Globus pallidus (tissue), 1 donor: ENCODE measurements around the gene SH2D1A.
"Not testable (repeated sequence)": the region's sequence is repeated elsewhere in the genome, so short reads cannot be mapped to it uniquely, and the experiment has no call there.

Experiments
- DNase-seq: peaks from one replicate; pipeline ENCODE4 v3.0.0-alpha.2; 2015; ENCODE audit warnings: low spot score

Gene SH2D1A

DNA sequence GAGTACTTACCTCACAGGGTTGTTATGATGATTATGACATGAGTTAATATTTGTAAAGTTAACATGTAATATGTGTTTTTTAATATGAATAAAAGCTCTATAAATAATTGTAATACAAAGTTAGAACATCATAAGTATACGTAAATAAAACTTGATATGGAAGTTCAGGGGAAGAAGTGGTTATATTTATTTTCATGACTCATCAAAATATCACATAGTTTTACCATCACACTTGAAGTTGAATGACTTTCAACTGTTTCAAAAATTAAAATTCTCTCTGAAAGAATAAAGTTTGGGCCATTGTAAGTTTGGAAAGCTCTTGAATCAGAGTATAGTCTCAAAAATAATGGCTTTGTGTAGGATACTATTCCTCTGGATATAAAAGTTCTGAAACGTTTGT lies 8.3 kb downstream of the SH2D1A start:
- DNase-seq = no peak

DNA sequence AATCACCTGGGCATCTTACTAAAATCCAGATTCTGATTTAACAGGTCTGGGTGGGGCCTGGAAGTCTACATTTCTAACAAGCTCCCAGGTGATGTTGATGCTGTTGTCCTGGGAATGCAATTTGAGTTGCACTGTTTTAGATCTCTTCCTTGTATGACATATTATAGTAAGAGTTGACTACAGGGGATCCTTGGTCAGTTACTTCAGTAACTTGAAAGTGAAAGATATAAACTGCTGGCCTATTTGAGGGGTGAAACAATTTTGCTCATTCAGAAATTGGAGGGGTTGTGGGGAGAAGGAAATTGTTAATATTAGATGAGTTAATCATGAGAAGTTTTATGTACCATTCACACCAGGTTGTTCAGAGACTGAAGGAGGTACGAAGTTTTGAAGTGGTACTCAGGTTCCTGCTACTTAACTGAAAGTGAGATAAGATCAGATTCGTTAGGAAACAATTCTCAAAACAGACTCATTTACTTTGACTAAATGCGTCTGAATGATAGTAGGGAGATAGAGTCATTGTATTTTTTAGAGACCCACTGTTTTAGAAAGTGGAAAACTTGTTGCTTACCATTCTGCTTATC lies 12.5 kb downstream of the SH2D1A start:
- no peak for DNase-seq

GRCh38 chrX:124362072-124362471 lies 15.7 kb downstream of the SH2D1A start:
- no peak for DNase-seq

DNA sequence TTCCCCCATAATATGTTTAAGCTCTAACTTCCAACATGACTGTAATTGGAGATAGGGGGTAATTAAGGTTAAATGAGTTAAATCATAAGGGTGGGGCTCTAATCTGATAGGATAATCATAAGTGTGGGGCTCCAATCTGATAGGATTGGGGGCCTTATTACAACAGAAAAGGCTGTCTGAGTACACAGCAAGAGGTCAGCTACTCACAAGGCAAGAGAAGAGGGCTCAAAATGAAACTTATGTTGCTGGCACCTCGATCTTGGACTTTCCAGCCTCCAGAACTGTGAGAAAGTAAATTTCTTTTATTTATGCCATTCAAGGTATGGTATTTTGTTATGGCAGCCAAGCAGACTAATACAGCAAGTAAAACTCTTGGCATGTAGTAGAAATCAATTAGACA lies 16.4 kb downstream of the SH2D1A start:
- DNase-seq = no peak

DNA sequence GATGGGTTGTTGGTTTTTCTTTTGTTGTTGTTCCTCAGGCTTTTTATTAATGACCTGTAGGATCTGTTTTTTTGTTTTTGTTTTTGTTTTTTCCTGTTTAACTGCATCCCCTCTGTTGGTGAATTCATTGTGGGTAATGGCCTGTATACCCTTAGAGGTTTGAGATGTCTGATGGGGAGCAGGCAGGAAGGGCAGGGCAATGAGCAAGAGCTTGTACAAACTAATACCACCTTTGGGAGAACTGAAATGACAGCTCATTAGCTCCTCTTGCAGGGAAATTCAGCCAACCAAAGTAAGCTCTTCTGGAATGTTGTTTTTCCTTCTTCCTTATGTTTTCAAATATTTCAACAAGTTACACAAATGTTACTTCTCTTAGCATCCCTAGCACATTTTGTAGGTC lies 23.4 kb downstream of the SH2D1A start:
- no peak for DNase-seq

GRCh38 chrX:124373348-124373747 lies 27.0 kb downstream of the SH2D1A start:
- no peak for DNase-seq

DNA sequence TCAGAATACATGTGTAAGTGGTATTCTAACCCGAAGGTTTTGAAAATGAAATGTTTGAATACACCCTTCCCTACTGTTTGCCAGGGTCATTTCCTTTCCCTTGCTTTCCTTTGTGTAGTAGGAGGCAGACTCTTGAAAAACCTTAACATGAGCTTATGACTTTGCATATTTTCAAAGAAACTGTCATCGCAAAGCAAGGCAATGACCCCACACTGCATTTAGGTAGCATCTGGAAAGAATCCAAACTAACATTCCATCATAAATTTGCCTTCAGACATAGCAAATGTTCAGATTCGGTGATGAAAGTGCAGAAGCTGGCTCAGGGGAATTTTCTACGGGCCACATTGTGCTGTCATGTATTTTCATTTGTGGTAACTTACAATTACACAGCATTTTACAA lies 32.3 kb downstream of the SH2D1A start:
- DNase-seq = no peak

GRCh38 chrX:124383354-124383753 lies 37.0 kb downstream of the SH2D1A start:
- DNase-seq = no peak

DNA sequence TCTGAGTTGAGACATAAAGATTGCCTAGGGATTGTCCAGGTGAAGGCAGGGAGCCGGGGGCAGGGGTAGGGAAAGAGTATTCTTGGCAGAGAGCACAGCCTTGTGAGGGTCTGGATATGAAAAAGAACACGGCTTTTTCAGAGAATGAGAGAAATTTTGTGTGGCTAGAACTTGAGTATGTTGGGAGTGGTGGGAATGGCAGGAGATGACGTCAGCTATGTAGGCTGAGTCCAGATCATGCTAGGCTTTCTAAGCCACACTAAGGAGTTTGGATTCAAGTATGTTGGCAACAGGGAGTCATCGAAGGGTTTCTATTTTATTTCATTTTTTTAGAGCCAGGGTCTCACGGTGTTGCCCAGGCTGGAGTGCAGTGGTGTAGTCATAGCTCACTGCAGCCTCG lies 40.0 kb downstream of the SH2D1A start:
- no peak for DNase-seq

- DNase-seq = peak; percentile 47
These were observed 42.2 kb downstream of the SH2D1A start for GRCh38 chrX:124388562-124388961.

DNA sequence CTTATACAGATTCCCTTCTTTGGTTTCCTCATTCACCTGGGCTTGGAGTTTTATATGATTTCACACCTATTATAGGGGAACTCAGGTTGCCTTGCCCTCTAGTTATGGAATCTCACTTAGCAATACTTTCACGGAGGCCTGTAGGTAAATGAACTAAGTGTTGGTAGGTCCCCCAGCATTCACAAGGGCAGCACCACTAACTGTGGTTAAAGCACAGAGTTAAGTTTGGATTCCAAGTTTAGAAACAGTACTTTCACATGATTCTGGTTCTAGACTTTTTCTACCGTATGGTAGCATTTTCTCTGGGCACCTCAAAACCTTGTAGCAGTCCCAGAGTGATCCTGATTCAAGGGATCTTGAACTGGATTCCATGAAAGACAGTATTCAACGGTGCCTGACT lies 46.4 kb downstream of the SH2D1A start:
- DNase-seq = no peak

DNA sequence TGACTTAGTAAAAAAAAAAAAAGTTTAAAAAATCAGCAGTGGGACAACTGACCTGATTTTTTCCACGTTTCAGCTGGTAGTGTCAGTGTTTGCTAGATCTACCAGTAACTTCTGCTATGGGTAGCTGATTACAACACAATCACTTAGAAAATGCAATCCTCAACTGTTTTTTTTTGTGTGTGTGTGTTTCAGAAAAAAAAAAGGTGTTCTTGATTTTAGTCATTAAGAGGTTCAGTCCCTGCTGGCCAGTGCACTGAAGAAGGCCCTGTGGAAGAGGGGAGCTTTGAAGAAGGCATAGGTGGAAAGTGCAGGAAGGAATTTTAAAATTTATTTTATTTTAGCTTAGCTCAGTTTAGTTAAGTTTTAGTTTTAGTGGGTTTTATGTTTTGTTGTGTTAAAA lies 46.9 kb downstream of the SH2D1A start:
- DNase-seq = no peak

GRCh38 chrX:124393659-124394058 lies 47.3 kb downstream of the SH2D1A start:
- DNase-seq = no peak

DNA sequence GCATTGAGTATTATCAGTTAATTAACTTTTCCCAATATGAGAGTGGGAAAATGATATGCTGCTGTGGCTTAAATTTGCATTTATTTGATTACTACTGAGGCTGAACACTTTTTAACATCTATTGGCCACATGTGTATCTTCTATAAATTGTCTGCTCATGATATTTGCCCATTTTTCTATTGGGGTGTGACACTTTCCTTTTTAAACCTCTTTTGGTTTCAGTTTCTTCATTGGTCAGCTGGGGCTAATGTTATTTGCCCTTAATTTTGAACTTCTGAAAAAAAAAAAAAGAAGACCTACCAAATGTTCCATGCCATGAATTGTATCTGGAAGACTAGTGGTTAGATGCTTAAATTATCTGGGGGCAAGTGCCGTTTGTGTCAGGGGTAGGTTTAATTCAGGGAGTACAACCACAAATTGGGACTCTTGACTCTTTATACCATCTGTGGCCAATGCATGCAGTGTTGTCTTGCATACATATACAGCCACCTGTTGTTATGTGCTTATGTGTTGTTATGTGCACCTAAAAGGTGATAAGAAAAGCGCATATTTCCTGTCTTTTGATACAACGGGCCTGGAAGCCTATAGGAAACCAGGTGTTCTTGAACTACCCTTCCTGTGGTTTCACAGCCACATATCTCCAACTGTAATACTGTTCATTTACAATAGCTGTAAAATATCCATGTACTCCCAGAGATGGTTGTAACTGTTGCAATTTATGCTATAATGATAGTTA lies 49.0 kb downstream of the SH2D1A start:
- no peak for DNase-seq

DNA sequence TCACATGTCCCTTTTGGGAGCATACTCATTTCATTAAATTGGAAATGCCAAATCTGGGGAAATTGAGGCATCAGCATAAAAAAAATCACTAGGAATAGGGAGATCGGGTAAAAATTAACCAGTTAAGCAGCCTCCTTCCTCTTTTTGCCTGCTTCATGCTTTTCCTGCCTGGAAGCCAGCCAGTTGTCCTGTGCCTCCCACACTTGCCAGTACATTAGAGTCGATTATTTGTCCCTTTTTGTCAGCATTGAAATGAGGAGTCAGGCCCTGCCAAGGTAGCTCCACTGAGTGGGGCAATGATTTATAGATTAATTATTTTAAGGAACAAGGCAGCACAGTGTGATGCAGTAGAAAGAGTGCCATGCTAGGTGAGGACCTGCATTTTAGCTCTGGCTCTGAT lies 55.3 kb downstream of the SH2D1A start:
- DNase-seq = no peak

DNA sequence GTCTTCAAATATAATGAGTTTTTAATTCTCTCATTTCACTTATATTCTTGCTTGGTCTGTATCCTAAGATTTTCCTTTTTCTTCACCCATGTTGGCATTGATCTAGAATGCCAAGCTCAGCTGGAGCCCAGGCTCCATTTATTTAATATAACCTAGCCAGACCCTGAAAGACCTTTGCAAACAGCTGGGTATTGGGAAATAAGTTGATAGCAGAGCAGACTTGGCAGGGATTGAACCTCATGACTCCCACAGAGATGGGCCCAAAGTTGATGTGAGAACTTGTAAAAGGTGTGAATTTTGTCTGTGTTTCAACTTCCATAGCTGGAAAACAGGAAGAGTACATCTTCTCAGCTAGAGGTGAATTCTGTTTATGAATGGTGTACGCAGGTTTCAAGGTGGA lies 59.5 kb downstream of the SH2D1A start:
- no peak for DNase-seq

- DNase-seq = peak; percentile 38
These were observed 60.1 kb downstream of the SH2D1A start for GRCh38 chrX:124406294-124407014.

DNA sequence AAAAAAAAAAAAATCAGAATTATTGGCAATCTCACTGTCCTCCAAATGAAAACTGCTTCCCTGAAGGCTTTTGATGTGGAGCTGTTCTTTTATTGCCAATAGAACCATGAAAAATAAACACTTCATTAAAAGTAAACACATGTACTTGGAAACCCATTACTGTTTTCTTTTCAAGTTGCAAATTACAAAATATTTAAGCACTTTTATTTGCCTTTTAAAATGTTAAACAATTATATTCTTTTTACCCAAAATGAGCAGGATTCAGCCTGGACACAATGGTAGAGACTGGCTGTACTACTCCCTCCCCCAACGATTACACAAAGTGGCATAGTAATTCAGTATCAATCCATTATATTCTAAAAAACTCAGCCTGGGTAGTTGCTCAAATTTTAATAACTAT lies 60.9 kb downstream of the SH2D1A start:
- no peak for DNase-seq

DNA sequence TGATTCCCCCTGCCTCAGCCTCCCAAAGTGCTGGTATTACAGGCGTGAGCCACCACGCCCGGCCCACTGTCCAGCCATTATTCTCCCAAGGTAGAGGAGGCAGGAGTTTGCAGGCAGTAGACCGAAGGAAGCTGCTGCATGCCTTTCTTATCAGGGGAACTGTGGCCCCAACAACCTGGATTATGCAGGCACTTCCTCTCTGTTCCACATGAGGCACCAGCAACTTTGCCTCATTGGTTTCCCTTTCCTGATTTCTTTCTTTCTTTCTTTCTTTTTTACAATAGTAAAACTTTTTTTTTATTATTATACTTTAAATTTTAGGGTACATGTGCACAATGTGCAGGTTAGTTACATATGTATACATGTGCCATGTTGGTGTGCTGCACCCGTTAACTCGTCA lies 62.0 kb downstream of the SH2D1A start:
- not testable (repeated sequence) for DNase-seq

DNA sequence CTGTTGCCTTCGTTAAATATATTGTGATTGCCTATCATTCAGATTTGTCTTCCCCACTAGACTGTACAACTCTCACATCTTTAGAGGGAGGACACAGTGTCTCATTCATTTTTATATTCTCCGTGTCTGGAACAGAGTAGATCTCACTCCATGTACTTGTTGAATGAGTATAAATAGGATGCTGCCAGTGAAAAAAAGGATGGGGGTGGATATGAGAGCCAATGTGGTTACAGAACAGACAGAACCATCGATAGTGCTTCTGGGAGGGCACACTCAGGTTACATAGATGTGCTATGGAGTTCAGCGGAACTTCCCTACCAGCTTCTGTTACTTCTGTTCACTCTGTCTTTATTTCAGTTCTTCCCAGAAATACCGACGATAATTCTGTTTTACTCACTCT lies 66.9 kb downstream of the SH2D1A start:
- no peak for DNase-seq

DNA sequence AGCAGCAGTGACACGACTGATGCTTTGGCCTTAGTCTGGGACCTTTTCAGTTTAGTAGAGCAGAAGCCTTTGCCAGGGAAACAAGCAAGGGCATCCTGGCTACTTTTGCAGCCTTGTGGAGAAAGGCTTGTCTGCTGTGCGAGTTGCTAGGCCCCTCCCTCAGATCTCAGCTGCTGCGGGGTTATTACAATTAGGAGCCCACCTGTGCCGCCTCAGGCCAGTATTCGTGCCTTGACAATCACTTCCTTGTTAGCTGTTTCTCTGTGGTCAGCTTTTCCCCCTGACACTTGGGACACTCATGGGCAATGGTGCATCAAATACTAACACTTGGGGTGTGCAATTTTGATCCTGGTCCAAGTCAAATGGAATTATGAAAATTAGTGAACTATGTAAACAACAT lies 67.9 kb downstream of the SH2D1A start:
- DNase-seq = no peak

DNA sequence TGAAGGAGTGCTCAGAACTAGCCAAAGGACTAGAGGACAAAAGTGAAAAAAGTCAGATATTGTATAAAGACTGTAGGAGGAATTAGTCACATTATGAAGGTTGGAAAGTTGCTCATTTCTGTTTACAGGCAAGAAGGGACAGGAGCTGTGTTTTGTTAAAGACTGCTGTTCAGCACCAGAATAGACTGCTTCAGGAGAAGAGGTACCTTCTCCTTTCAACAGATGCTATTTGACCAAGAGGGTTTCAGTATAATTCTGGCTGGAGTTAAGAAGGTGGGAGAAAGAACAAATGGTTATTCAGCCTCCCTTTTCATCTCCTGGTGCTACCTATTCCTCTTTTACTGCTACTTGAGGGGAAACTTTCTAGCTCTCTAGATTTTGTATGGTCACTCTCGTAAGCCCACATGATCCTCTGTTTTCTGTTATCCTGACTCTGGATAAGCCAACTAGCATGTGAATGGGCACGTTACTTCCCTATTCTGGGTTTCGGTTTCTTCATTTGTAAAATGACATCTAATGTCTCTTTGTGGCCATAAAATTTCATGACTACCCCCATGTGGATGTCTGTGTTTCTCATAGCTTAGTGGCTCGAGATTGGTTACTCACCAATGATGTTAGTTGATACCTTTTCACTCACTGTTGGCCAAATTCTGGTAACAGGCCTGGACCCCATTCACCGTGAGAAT lies 68.9 kb downstream of the SH2D1A start:
- DNase-seq = no peak
